ENCODE measurements around the gene TTC31. TPM values are rescaled to one million over a fixed set of nuclear protein-coding genes. Genes with fewer than 3 reads are reported as not detected.

TTC31 gene
- total RNA-seq, 1 experiment from 2014 or later = 10.7 TPM

DNA sequence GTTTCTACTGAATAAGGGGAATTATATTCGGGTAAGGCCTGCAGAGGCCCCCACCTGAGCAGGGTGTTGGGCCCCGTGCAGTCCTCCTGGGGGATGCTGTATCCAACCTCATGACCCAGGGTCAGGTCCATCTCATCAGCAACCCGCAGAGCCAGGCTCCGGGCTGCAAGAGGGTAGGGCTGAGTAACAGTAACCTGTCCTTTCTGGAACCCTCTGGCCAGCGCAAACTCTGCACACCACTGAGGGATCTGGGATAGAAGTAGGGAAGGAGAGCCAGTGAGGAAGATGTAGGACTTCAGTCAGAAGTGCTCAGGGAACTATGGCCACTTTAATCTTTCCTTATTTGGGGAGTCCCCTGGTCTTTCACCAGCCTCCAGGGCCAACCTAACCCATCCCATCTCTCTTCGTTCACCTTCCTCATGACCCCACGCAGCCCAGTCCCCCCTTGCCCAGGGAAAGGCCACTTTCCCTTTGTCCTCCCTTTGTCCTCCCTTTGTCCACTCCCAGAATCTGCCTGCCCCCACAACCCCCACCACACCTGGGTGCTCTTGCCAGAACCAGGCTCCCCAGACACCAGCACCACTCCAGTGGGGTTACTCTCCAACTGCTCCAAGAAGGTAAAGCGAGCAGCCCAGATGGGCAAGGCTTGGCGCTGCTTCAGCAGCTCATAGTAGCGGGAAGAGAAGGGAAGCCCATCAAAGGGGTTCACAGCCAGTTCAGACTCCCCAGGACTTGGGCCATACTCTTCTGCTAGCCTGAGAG is 42.3 kb downstream of the TTC31 start:
- DNase-seq (ENCODE audit: low spot score) = no peak

DNA sequence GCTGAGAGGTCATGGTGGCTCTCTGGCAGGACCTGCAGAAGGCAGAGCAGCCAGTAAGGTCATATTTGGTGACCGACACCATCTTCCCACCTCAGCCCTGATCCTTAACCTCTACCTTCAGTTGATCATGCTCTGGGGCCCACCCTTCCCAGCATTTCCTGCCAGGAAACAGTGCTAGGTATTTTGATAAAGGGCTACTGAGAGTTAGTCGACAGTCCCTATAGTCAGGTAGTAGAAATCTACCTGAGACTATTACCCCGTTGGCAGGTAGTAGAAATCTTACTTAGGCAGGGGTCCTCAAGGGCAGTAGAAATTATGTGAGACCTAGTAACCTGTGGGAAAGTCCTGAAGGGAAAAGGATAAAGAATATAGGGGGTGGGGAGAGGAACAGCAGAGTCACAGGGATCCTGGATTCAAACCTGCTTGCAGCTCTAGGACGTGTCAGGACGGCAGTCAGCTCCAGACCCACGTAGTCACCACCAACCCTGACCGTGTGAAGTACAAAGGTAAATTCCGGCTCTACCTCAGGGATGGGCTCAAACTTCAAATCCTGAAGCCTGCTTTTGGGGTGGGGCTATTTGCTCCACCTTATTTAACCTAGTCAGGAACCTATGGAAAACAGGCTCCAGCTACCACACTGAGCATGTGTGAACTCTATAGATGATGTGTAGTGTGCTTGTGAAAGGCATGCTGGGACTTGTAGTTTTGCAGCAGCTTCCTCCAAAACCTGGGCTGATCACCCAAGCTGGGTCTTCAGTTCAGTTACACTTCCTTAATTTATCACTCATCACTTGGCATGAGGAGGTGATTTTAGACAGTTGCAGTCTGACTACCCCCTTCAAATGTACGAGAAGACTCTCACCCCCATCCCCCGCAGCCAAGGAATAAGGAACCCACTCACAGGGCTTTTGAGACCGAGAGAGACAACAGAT is 43.1 kb downstream of the TTC31 start, which contains the start of gene DQX1:
DQX1 (minus strand) TSS at position 515 of the 932 bp plus-strand sequence; CDS start at position 13, 502 bp downstream.
- no peak for DNase-seq (ENCODE audit: low spot score)

DNA sequence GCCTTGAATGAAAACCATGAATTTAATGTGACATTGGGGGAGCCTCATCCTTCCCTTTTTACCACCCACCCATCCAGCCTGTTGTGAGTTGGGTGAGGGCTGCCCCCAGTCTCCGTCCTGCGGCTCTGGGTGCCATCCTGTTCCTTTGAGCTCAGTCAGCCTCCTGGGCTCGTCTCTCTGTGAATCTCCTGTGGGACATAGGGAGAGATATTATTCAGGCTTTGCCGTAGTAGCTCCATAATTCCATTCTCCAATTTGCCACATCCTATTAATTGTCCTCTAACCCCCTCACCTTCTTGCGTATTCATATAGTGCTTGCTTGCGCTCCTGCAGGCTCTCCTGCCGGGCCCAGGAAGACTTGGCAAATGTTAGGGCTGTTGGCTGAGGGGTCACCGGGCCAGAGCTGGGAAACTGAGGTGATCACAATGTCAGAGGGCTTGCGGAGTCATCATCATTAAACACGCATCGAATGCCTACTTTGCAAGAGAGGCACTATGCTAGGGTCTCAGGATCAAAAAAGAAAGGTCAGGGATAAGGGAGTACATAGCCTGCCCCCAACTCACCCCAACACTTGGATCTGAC is 43.9 kb downstream of the TTC31 start:
- no peak for DNase-seq (ENCODE audit: low spot score)

DNA sequence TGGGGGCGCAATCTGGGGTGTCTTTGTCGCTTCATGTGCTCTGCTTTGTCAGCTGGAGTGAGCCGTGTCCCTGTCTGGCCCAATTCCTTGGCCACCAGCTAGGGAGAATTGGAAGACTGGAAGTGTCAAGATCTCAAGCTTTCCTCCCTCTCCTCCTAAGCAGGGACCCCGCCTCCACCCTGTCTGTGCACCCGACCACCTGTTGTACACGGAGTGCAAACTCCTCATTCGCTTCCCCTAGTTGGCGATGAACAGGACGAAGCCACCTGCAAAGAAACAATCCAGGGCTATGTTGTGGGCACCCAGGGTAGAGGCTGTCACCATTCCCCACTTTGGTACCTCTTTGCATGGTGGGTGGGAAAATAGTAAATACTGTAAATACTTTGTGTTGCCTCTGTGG is 44.9 kb downstream of the TTC31 start:
- DNase-seq (ENCODE audit: low spot score) = no peak

DNA sequence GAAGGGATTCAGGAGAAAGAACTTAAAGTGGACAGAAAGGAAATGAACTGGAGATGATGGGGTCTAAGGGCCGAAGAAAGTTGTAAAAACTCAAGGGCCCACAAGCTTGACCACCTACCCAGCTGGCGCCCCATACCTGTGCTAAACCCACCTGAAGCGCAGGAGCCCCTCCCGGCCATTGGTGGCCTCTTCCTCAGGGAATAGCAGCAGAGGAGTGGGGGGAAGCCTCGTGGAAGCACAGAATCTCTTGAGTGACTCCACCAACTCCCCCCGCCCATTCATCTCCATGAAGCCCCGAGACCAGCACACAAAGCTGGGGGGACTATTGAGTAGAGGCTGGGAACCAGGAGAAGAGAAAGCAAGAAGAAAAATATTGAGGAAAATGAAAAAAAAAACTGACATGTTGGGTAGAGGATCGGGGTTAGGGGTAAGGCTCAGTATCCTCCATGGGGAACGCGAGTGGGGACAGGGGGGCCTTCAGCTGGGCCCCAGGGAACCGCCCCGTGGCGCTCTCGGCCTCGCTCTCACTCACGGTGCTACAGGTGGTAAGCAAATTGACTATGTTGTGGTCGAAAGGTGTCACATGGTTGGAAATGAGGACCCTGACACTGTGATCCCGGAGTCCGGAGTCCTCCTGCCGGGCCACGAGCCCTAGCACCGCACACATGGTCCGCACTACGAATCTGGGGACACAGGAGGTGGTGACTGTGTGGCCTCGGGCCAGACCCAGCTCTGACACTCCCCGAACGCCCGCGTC is 45.9 kb downstream of the TTC31 start:
- no peak for DNase-seq (ENCODE audit: low spot score)

DNA sequence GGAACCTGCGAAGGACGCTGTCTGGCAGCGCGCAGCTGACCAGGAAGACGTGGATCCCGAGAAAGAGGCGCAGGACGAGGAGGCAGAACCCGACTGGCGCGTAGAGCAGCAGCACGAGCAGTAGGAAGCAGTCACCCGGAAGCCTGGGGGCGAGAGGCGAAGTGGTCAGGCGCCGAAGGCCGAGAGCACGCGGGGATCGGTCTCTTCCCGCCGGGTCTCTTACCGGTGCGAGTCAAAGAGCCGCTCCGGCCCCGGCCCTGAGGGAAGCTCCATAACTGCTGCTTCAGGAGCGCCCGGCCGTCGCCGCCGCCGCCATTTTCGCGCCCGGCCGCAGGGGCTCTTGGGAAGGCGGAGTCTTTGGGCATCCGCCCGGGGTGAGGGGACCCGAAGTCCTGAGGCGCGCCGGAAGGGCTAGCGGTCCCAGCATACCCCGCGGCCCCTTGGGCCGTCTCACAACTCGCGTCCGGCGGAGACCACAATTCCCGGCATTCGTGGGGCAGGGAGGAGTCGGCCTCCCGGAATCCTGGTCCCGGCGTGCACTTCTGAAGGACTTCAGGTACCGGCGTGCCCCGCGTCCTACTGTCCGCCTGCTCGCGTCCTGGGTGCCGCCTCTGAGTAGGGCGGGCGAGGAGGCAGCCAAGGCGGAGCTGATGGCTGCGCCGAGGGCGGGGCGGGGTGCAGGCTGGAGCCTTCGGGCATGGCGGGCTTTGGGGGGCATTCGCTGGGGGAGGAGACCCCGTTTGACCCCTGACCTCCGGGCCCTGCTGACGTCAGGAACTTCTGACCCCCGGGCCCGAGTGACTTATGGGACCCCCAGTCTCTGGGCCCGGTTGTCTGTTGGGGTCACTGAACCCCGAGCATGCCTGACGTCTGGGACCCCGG is 46.7 kb downstream of the TTC31 start, which contains the start of the genes AUP1 and HTRA2:
AUP1 (minus strand) TSS at position 350 of the 882 bp plus-strand sequence; CDS start at position 273, 77 bp downstream.
HTRA2 (plus strand) TSS at position 577 of the 882 bp plus-strand sequence; CDS start at position 651, 74 bp downstream.
- peak; percentile 98 for DNase-seq (ENCODE audit: low spot score)

DNA sequence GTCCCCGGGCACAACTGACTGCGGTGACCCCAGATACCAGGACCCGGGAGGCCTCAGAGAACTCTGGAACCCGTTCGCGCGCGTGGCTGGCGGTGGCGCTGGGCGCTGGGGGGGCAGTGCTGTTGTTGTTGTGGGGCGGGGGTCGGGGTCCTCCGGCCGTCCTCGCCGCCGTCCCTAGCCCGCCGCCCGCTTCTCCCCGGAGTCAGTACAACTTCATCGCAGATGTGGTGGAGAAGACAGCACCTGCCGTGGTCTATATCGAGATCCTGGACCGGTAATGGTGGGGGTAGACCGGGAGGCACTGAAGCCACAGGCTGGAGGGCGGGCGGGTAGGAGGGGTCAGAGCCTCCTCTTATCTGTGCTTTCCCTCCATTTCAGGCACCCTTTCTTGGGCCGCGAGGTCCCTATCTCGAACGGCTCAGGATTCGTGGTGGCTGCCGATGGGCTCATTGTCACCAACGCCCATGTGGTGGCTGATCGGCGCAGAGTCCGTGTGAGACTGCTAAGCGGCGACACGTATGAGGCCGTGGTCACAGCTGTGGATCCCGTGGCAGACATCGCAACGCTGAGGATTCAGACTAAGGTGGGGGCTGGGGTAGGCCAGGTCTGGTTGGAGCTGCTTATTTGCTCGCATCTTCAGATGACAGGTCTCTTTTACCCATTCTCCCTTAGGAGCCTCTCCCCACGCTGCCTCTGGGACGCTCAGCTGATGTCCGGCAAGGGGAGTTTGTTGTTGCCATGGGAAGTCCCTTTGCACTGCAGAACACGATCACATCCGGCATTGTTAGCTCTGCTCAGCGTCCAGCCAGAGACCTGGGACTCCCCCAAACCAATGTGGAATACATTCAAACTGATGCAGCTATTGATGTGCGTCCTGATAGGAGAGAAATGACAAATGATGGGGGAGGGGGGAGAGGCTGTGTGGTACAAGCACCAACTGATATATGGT is 47.6 kb downstream of the TTC31 start:
- no peak for DNase-seq (ENCODE audit: low spot score)

DNA sequence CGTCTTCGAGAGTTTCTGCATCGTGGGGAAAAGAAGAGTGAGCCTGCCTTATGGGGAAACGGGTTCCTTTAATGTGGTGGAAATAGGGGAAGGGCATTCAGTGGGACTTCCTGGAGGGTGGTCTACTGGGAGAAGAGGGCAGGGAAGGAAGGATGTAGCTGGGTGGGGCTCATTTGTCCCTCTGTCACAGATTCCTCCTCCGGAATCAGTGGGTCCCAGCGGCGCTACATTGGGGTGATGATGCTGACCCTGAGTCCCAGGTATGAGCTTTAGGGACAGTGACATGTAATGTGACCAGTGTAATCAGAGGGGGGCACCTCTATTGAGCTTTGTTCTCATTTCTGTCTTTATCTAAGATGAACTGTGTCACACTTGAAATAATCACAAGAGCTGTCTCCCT is 48.8 kb downstream of the TTC31 start:
- DNase-seq (ENCODE audit: low spot score) = no peak

DNA sequence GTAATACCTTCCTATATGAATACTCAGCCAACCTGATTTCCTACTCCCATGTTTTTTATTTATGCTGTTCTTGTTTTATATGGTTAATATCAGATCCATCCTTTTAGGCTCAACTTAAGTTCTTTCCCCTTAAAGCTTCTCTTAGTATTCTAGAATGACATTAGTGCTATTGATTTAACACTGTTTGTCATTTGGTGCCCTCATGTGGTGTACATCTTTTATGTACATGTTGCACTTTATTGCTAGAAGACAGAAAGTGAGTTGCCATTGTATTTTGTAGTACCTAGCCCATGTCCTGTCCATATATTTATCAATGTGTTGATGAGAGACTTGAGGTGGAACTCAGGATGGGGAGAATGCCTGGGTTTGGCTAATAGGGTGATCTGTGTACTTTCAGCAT is 49.3 kb downstream of the TTC31 start:
- DNase-seq (ENCODE audit: low spot score) = peak; percentile 30

DNA sequence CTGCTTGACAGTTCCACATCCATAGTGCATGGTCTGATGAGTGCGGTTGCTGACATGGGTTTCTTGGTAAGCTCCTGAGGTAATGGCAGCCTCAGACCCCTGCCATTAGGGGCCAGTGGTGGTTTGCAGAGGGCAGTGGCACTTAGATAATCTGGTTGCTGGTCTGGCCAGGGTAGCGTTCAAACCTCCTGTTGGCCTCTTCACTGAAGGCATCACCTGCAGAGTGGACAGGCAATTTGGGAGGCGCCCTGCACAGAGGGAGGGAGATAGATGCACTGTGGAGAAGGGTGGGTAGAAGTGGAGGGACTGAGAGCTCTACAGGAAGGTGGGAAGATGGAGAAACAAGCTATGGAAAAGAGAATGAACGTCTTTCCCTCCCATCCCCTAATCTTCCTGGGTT is 50.6 kb downstream of the TTC31 start:
- no peak for DNase-seq (ENCODE audit: low spot score)

DNA sequence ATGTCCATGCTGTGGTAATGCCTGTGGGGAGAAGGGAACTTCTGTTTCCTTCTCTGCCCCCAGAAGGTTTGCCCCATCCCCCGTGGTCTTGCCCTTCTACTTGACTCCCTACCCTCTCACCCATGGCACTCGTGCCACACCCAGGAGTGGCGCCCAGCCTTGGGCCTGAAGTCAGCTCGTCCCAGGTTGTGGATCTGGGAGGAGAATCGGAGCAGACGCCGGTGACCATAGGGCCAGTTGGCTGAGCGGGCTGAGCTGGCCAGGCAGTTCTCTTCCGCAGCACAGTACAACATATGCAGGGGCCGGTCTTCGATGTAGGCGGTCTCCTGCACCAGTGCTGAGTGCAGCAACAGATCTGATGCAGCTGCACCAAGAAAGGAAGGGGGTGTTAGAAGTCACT is 51.5 kb downstream of the TTC31 start:
- DNase-seq (ENCODE audit: low spot score) = no peak

DNA sequence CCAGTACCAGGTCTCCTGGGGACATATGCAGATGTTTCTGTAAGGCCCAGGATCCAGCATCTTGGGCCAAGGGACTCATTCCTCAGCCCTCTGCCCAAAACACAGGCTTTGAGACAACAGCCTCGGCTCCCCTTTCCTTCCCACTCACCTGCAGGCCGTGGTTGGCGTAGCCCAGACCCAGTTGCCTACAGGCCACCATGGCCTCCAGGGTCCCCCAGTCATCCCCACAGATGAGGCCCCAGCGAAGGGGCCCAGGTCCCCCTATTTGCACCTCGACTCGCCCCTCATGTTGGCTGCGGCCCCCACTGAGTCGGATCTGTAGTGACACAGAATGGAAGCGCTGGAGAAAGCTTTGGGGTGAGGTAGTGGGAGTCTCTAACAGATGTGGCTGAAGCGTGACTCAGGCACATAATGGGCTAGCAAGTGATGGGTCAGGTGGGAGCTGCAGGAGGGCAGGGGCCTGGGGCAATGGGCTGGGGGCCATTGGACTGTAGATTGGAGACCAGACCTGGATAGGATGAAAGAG is 52.6 kb downstream of the TTC31 start:
- no peak for DNase-seq (ENCODE audit: low spot score)

DNA sequence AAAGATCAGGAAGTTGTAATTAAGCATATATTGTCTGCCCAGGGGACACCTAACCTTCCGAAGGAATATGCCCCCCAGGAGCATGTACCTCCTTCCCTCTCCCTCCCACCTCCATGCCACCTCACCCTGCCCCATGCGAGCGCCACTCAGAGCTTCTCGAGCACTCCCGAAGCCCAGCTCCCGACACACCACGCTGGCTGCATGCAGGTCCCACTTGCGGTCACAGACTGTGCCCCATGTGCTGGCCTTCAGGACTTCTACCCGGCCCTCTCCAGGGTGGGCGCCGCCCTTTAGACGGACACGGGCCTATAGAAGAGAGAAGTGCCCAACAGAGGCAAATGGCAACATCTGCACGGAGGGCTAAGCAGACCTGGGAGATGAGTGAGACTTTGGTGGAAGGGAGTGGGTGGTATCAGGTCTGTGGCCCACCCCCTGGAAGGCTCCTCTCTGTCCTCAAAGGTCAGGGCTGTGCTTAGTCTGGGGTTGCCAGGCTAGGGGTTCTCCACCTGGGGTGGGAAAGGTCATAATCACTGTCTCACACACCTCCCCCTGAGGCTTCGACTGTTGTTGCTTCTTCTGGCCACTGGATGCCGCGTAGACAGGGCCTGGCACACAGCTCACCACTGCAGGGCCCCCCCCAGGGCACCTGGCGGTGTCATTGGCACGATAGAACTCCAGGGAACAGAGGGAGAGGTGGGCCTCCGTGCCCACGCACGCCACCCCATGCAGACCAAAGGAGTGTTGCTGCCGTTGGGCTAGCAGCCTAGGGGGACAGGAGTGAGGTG is 53.5 kb downstream of the TTC31 start:
- no peak for DNase-seq (ENCODE audit: low spot score)

DNA sequence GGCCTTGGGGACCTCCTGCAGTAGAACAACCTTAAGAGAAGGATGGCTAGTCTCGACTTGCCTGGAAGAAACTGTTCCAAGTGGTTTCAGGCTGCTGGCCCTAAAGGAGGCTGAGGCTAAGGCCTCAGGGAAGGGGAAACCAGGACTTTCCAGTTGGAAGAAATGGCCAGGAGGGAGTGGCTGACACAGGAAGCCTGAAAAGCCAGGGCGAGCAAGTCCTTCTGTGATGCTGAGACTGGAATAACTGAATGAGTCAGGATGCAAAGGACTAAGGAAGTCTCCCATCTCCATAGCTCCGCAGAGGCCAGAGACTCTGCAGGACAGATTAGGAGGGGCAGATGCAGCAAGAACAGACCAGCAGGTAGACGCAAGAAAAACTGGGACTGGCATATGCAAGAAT is 54.3 kb downstream of the TTC31 start:
- DNase-seq (ENCODE audit: low spot score) = no peak

DNA sequence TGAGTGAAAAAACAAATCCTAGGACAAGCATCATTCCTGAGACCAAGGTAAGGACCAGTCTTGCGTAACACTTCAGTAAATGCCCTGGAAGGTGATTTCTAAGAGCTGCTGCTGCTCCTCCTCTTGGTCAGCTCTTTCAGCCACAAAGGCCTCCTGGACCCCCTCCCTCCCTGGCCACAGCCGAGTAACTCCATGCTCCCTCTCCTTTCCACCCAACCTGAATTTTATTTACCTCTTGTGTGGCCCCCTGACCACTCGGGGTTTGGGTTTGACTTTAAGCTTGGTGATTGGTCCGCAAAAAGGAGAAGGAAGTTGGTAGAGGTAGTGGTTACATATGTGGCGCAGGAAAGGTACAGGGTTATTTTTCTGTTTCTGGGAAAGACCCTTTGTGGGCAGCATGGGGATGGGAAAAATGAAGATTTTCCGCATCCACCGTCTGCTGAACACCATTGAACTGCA is 56.0 kb downstream of the TTC31 start:
- no peak for DNase-seq (ENCODE audit: low spot score)

DNA sequence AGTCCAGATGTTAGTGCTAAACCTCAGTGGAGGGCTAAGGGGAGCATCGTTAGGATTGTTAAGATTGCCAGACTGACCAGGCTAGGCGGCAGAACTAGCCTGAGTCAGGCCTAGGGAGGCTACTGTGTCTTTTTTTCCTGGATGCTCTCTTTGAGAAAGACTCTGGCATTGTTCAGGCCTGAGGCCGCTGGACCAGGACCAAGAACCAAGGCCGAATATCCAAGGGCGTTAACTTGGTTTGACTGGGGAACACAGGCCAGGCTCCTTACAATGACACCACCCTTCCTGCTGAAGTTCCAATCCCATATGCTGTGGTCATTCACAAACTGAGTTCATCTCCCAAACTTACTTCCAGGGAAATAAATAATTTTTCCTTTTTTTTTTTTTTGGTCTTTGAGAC is 57.4 kb downstream of the TTC31 start:
- no peak for DNase-seq (ENCODE audit: low spot score)

DNA sequence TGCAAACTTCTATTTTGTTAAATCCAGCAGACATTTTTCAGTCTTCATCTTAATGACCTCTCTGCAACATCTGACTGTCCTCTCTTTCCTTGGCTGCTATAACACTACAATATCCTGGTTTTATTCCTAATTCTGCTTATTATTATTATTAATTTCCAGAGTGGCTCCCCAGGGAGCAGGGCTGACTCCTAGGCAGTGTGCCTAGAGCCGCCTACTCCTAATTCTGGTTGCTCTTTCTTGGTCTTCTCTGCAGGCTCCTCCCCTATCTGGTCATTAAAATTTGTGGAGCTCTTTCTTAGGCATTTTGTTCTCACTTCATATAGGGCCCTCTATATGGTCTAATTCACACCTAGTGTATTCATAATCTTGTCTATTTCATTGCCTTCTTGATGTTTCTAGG is 60.1 kb downstream of the TTC31 start:
- DNase-seq (ENCODE audit: low spot score) = no peak
